NCI-H1436 (cell line): ENCODE data around the gene FASTK.

Source experiments
- DNase-seq: peaks from one replicate; lab custom pipeline; 2025; lab: John Stamatoyannopoulos, UW

Gene FASTK

GRCh38 chr7:151082141-151083070, 1.8 kb upstream of the FASTK start:
- DNase-seq = no peak

- no peak for DNase-seq
These were observed 827 bp upstream of the FASTK start for GRCh38 chr7:151081170-151082101.

GRCh38 chr7:151080067-151080521, 515 bp downstream of the FASTK start:
- DNase-seq = no peak

- no peak for DNase-seq
These were observed 1.3 kb downstream of the FASTK start for GRCh38 chr7:151079199-151079910.

GRCh38 chr7:151078233-151079040, 2.2 kb downstream of the FASTK start:
- DNase-seq = no peak

GRCh38 chr7:151077705-151078232, 2.8 kb downstream of the FASTK start:
- DNase-seq = no peak

GRCh38 chr7:151076863-151077704, 3.5 kb downstream of the FASTK start:
- no peak for DNase-seq

GRCh38 chr7:151075978-151076426, 4.6 kb downstream of the FASTK start:
- no peak for DNase-seq

- no peak for DNase-seq
These were observed 5.0 kb downstream of the FASTK start for GRCh38 chr7:151075662-151075971.

- no peak for DNase-seq
These were observed 5.6 kb downstream of the FASTK start for GRCh38 chr7:151074817-151075661.

- no peak for DNase-seq
These were observed 6.6 kb downstream of the FASTK start for GRCh38 chr7:151073990-151074389.

GRCh38 chr7:151071032-151071866, 9.4 kb downstream of the FASTK start:
- no peak for DNase-seq

- no peak for DNase-seq
These were observed 10.0 kb downstream of the FASTK start for GRCh38 chr7:151070574-151070960.

- DNase-seq = no peak
These were observed 10.6 kb downstream of the FASTK start for GRCh38 chr7:151069841-151070573.

GRCh38 chr7:151068069-151068773, 12.4 kb downstream of the FASTK start:
- no peak for DNase-seq

- DNase-seq = no peak
These were observed 14.2 kb downstream of the FASTK start for GRCh38 chr7:151066273-151066974.
